Raji (cell line): ENCODE data around the gene CBLN3.

Experiments used
- POLR2A ChIP-seq: IDR thresholded peaks from 2 replicates; pipeline ENCODE4 v1.6.1; 2011; ENCODE audit warnings: low read depth, low read length, control low read depth; ENCODE audit not compliant: insufficient read depth

Gene CBLN3

DNA sequence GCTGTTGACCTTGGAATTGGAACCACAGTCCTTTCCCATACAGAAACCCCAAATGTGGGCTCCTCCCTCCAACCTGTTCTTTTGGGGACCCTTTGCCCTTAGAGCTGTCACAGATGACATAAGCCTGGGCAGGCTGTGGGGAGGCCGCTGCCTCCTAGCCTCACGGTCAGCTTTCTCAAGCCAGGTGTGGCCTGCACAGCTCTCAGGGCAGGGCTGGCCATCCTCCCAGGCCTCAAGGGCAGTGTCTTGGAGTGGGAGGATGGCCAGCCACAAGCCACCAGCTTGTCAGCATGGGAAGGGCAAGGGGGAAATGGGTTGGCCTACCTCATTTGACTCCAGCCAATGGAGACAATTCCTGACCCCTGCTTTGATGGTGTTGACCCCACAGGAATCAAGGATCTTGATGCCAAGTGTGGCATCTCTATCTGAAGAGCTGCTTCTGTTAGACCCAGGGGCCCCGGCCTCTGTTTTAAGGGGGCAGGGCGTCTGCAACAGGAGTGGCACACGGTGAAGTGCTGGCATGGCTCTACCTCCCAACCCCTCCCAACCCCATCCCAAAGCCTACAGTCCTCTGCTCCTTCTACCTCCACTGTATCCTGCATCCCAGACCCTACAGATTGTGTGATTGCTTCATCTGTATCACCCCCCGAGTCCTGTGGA is 11.5 kb downstream of the CBLN3 start:
- no peak for TF ChIP-seq POLR2A

DNA sequence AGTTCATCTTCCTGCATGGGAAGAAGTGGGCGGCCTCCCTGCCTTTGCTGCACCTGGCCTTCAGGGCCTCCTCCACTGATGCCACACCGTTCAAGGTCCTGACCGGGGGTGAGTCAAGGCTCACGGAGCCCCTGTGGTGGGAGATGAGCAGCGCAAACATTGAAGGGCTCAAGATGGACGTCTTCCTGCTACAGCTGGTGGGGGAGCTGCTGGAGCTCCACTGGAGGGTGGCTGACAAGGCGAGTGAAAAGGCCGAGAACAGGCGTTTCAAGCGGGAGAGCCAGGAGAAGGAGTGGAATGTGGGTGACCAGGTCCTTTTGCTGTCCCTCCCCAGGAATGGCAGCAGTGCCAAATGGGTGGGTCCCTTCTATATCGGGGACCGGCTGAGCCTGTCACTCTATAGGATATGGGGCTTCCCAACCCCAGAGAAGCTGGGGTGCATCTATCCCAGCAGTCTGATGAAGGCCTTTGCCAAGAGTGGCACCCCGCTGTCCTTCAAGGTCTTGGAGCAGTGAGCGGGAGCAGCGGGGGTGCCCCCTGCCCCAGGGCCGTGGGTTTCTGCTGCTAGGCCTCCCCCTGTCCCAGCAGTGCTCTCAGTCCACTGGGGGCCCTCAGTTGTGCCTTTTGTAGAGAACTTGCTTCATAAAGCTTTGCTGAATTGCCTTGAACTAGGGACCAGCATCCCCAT is 12.4 kb downstream of the CBLN3 start:
- TF ChIP-seq POLR2A = no peak

DNA sequence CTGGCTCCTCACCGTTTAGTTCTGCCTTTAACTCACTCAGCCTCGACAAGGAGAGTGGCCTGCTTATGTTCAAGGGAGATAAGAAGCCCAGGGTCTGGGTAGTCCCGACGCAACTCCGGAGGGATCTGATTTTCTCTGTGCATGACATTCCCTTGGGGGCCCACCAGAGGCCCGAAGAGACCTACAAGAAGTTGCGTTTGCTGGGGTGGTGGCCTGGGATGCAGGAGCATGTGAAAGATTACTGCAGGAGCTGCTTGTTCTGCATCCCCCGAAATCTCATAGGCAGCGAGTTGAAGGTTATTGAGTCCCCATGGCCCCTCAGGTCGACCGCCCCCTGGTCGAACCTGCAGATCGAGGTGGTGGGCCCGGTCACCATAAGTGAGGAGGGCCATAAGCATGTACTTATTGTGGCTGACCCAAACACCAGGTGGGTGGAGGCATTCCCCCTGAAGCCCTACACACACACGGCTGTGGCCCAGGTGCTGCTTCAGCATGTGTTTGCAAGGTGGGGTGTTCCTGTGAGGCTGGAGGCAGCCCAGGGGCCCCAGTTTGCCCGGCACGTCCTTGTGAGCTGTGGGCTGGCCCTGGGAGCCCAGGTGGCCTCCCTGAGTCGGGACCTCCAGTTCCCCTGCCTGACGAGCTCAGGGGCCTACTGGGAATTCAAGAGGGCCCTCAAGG is 13.1 kb downstream of the CBLN3 start:
- no peak for TF ChIP-seq POLR2A

DNA sequence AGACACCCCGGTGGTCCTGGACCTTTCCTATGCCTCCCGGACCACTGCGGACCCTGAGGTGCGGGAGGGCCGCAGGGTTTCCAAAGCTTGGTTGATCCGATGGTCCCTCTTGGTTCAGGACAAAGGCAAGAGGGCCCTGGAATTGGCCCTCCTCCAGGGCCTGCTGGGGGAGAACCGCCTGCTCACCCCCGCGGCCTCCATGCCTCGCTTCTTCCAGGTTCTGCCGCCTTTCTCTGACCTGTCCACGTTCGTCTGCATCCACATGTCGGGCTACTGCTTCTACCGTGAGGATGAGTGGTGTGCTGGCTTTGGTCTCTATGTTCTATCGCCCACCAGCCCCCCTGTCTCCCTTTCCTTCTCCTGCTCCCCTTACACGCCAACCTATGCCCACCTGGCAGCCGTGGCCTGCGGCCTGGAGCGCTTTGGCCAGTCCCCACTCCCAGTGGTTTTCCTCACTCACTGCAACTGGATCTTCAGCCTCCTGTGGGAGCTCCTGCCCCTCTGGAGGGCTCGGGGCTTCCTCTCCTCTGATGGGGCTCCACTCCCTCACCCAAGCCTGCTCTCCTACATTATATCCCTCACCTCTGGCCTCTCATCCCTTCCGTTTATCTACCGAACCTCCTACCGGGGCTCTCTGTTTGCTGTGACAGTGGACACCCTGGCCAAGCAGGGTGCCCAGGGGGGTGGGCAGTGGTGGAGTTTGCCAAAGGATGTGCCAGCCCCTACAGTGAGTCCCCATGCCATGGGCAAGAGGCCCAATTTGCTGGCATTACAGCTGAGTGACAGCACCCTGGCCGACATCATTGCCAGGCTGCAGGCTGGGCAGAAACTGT is 13.8 kb downstream of the CBLN3 start:
- no peak for TF ChIP-seq POLR2A

DNA sequence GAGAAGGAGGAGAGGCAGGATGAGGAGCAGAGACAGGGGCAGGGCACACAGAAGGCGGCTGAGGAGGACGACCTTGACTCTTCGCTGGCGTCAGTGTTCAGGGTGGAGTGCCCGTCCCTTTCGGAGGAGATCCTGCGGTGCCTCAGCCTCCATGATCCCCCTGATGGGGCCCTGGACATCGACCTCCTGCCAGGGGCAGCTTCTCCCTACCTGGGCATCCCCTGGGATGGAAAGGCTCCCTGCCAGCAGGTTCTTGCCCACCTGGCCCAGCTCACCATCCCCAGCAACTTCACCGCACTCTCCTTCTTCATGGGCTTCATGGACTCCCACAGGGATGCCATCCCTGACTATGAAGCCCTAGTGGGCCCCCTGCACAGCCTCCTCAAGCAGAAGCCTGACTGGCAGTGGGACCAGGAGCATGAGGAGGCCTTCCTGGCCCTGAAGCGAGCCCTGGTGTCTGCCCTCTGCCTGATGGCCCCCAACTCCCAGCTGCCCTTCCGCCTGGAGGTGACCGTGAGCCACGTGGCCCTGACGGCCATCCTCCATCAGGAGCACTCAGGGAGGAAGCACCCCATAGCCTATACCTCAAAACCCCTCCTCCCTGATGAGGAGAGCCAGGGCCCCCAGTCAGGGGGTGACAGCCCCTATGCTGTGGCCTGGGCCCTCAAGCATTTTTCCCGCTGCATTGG is 14.6 kb downstream of the CBLN3 start:
- TF ChIP-seq POLR2A = no peak

DNA sequence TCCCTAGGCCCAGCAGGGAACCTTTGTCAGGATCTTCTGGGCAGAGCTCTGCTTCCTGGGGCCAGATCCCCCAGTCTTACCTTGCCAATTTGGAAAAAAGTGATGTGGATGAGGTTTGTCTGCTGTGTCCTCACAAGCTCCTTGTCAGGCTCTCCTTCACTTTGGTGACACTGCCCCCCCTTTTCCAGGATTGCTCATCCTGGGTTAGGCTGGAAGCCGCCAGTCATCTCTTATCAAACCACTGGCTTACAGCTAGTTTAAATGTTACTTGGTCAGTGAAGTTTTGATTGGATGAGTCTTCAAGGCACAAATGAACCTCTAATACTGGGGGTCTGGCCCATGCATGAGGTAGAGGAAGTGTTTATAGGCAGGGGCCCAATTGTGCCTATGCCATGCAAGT is 15.4 kb downstream of the CBLN3 start:
- TF ChIP-seq POLR2A = no peak

DNA sequence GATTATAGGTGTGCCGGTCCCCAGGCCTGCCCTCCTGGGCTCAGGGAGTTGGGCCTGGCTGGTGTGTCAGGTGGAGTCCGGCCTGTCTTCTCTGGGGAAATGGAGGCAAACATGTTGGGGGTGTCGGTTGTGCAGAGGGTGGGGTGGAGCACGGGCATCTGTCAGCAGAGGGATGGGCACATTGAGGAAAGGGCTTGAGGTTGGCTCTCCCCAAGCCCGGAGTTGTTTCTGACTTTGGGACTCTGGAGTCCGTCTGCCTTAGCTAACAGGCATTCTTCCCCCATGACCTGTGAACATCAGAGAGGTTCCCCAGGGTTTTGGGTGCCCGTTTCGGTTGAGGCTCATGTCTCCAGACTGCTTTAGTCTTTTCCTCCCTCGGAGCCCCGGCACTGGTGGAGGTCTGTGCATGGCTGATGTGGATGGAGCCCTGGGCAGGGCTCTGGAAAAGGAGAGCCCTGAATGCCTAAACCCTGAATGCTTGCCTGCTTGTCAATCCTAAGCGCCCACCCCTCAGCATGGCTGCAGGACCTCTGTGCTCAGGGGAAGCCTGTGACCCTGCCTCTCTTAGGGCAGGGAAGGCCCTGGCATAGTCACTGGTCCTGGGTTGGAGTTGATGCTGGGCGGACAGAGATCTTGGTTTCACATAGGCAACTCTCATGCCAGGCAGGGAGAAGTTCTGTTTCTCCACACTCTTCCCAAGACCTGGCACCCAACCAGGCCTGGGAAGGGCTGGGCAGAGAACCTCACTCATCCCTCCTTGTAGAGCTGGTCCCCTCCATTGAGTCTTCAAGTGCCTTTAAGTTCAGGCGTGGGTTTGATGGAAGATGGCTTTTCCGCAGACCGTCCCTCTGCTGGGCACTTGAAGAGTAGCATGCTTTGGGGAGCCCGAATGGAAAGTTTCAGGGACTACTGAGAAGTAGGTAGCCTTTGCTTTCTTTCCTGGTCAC is 17.8 kb downstream of the CBLN3 start:
- no peak for TF ChIP-seq POLR2A

DNA sequence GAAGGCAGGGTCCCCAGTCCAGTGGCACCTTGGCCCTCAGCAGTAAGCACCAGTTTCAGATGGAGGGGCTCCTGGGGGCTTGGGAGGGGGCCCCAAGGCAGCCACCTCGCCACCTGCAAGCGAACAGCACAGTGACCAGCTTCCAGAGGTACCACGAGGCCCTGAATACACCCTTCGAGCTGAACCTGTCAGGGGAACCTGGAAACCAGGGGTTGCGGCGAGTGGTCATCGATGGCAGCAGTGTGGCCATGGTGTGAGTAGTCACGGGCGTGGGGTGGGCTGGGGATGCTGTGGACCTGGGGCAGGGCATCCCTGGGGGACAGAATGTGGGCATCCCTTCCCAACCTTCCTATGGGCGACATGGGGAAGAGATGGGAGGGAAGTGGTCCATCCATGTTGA is 19.5 kb downstream of the CBLN3 start:
- TF ChIP-seq POLR2A = no peak

DNA sequence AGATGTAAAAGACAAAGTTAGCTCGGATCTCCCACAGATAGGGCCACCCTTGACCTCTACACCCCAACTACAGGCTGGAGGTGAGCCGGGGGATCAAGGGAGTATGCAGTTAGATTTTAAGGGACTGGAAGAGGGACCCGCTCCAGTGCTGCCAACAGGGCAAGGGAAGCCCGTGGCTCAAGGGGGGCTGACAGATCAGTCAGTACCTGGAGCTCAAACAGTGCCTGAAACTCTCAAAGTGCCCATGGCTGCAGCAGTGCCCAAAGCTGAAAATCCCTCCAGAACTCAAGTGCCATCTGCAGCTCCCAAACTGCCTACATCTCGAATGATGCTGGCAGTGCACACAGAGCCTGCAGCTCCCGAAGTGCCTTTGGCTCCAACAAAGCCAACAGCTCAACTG is 20.3 kb downstream of the CBLN3 start:
- no peak for TF ChIP-seq POLR2A

DNA sequence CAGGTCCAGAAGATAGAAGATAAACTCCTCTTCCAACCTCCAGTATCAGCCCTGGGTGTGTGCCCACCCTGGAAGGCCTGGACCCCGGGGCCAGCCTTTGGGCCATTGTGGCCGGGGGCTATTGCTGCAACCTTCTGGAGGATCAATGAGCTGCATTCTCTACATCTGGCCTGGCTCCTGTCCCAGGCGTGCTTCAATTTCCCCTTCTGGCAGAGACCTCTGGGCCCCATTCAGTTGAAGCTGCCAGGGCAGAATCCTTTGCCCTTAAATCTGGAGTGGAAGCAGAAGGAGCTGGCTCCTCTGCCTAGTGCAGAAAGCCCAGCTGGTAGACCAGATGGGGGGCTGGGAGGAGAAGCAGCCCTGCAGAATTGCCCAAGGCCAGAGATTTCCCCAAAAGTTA is 20.7 kb downstream of the CBLN3 start:
- TF ChIP-seq POLR2A = no peak

DNA sequence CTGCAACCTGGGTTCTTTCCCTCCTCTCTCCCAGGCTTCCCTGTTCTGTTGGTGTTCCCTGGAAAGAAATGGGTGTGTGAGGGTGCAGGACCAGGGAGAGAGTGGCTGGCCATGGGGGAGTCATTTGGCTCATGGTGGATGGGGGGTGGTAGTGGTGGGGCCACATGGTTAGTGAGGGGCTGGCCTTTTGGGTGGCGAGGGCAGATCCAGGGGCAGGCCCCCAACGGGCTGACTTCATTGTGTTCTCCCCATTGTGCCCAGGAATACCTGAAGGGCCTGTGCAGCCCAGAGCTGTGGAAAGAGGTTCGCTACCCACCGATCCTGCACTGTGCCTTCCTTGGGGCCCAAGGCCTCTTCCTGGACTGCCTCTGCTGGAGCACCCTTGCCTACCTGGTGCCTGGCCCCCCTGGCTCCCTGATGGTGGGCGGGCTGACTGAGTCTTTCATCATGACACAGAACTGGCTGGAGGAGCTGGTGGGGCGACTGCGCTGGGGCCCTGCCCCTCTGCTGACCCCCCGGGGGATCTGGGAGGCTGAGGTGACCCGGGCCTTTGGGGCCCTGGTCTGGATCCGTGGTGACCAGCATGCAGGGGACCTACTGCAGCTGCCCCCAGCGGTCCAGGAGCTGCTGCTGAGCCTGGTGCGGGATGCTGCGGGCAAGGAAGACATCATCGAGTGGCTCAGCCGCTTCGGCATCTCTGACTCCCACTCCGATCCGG is 21.7 kb downstream of the CBLN3 start:
- TF ChIP-seq POLR2A = no peak

DNA sequence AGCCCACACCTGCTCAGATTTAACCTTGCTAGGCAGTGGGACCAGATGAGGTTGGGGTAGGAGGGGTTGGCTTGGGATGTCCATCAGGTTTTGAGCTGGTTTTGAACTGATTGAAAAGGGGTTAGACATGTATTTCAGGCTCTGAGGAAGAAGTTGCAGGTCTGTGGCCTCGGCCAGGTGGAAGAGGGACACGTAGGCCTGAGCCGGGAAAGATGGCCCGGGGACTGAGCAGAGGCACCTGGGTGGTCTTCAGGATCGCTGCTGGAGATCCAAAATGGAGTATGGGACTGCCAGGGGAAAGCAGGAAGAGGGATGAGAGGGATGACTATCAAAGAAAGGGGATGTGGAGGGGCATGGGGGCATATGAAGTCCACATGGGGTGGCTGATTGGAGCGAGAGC is 23.1 kb downstream of the CBLN3 start:
- no peak for TF ChIP-seq POLR2A

DNA sequence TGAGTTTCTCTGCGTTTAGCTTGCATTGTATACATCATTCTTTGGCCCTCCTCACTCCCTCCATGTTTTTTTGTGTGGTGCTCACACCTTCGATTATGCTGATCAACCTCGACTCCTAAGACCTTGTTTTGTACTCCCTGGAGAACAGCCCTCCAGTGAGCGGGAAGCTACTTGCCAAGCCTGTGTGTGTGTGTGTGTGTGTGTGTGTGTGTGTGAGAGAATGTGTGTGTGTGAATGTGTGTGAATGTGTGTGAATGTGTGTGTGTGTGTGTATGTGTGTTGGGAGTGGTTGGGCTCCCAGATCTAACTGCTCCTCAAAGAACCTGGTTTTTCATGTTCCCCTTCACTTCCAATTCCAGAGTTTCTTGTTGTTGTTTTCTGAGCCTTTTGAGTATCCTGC is 24.7 kb downstream of the CBLN3 start:
- no peak for TF ChIP-seq POLR2A

DNA sequence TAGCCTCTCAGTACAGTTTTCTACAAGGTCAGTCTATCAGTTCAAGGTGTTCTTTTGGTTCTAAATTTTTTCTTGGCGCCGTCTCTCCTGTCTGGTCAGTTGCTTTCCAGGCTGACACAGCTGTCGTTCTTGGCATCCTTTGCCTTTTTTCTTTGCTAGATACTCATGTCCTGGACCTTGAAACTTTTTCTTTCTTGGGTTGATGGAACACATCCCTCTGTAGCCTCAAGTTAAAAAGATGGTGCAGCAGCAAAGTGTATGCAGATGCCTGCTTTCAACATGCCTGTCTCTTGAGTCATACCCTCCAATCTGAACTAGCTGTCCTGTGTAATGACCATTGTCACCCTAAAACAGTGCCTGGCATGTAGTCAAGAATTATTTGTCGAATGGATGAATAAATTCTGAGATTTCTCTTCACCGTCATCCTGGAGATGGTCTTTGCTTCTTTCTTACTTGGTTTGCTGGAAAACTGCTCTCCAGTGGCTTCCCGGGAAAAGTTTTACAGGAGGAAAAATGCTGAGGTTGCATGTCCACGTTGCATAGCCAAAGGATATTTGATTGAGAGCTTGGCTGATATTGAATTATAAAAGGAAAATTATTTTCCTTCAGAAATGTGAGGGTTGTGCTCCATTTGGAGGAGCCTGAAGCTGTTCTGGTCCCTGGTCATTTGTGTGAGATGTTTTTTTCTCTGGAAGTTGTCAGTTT is 26.0 kb downstream of the CBLN3 start:
- no peak for TF ChIP-seq POLR2A
